ENCODE measurements around the gene CXCL16.

- TF ChIP-seq CTCF (conservative IDR thresholded peaks at IDR 0.05 in 1 of 2, IDR thresholded peaks at IDR 0.05 in 1 of 2; ENCODE audit: low read depth in 1 of 2, low read length in 2 of 2) (no peak), EZH2 (IDR thresholded peaks at IDR 0.05; ENCODE audit: low read length, missing control alignments) (no peak)
These were observed 34.7 kb downstream of the CXCL16 start for GRCh38 chr17:4704991-4705390.

Data from fibroblast of lung (primary cell).